Stimulated activated CD8-positive, alpha-beta memory T cell treated with anti-CD3 and anti-CD28 coated beads, Interleukin-7, amount 100 ng/mL, for 4 hours (primary cell): ENCODE data around the gene AGPAT4.

Experiments
- DNase-seq, 2 donors: peaks; one replicate each; pipeline ENCODE4 v3.0.0-alpha.2; 2020; ENCODE audit warnings: low read depth in 2 of 2

AGPAT4 gene

GRCh38 chr6:161110028-161110779 lies 163.7 kb downstream of the AGPAT4 start:
- DNase-seq, result no peak

GRCh38 chr6:161109366-161109765 lies 164.5 kb downstream of the AGPAT4 start:
- DNase-seq, result no peak

- no peak for DNase-seq
These were observed 164.9 kb downstream of the AGPAT4 start for GRCh38 chr6:161108916-161109315.

GRCh38 chr6:161107779-161108730 lies 165.8 kb downstream of the AGPAT4 start:
- DNase-seq, result no peak

GRCh38 chr6:161105408-161105807 lies 168.5 kb downstream of the AGPAT4 start:
- no peak for DNase-seq

GRCh38 chr6:161104966-161105365 lies 168.9 kb downstream of the AGPAT4 start:
- no peak for DNase-seq

GRCh38 chr6:161103475-161103874 lies 170.4 kb downstream of the AGPAT4 start:
- no peak for DNase-seq

- no peak for DNase-seq
These were observed 172.3 kb downstream of the AGPAT4 start for GRCh38 chr6:161101517-161101916.

- DNase-seq, result no peak
These were observed 173.8 kb downstream of the AGPAT4 start for GRCh38 chr6:161100072-161100471.

GRCh38 chr6:161095916-161096315 lies 177.9 kb downstream of the AGPAT4 start:
- DNase-seq, result no peak

GRCh38 chr6:161094955-161095354 lies 178.9 kb downstream of the AGPAT4 start:
- no peak for DNase-seq

GRCh38 chr6:161091972-161092701 lies 181.7 kb downstream of the AGPAT4 start:
- no peak for DNase-seq

GRCh38 chr6:161091151-161091550 lies 182.7 kb downstream of the AGPAT4 start:
- DNase-seq, result no peak

- no peak for DNase-seq
These were observed 185.1 kb downstream of the AGPAT4 start for GRCh38 chr6:161088676-161089328.

- DNase-seq, result no peak
These were observed 188.6 kb downstream of the AGPAT4 start for GRCh38 chr6:161085246-161085645.

- DNase-seq, result no peak
These were observed 191.6 kb downstream of the AGPAT4 start for GRCh38 chr6:161082215-161082614.

- no peak for DNase-seq
These were observed 193.4 kb downstream of the AGPAT4 start for GRCh38 chr6:161080263-161080970.
